ENCODE measurements around the gene SYNE1.

Gene SYNE1

DNA sequence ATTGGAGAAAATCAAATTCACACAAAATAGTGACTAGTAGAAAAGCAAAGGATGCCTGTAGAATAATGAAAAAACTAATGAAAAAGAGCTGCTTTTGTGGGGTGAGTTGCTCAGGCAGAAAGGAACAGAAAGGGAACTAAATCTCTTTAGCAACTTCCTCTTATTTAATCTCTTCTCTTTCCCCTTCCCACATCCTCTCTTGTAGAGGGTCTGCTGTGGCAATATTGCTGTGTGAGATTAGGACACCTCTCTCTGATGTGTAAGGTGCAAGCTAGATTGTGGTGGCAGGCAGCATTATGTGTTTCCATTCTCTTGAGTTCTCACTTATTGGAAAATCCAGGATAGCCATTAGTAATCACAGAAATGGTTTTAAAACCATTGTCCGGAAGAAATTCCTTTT is 49.7 kb downstream of the SYNE1 start:
- TF ChIP-seq, protein P1, sequence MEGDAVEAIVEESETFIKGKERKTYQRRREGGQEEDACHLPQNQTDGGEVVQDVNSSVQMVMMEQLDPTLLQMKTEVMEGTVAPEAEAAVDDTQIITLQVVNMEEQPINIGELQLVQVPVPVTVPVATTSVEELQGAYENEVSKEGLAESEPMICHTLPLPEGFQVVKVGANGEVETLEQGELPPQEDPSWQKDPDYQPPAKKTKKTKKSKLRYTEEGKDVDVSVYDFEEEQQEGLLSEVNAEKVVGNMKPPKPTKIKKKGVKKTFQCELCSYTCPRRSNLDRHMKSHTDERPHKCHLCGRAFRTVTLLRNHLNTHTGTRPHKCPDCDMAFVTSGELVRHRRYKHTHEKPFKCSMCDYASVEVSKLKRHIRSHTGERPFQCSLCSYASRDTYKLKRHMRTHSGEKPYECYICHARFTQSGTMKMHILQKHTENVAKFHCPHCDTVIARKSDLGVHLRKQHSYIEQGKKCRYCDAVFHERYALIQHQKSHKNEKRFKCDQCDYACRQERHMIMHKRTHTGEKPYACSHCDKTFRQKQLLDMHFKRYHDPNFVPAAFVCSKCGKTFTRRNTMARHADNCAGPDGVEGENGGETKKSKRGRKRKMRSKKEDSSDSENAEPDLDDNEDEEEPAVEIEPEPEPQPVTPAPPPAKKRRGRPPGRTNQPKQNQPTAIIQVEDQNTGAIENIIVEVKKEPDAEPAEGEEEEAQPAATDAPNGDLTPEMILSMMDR (IDR thresholded peaks at IDR 0.05; ENCODE audit: control insufficient read depth, extremely low read depth, insufficient read depth), result no peak
- H3K4me3 ChIP-seq (ENCODE audit: low read depth, low read length), result no peak overlapping the region
- DNase-seq (ENCODE audit: low read depth), result no peak

DNA sequence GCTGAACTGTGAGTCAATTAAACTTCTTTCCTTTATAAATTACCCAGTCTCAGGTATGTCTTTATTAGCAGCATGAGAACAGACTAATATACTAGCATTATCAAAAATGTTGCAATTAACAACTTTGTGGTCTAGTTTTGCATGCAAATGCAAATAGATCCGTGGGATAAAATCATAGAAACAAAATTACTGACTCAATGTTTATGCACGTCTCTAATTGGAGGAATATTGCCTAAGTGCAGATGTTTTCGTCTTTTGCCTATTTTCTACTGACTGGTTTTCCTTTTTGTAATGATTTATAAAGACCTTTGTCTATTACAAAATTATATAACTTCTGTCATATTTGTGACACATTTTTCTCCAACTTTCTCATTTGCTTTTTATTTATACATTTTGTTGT is 51.9 kb downstream of the SYNE1 start:
- DNase-seq (ENCODE audit: low read depth), result no peak
- H3K4me3 ChIP-seq (ENCODE audit: low read depth, low read length), result no peak overlapping the region

GRCh38 chr6:152583888-152584287 is 53.3 kb downstream of the SYNE1 start:
- H3K4me3 ChIP-seq (ENCODE audit: low read depth, low read length), result no peak overlapping the region
- TF ChIP-seq, protein P1 (IDR thresholded peaks at IDR 0.05; ENCODE audit: control insufficient read depth, extremely low read depth, insufficient read depth), result no peak
- DNase-seq (ENCODE audit: low read depth), result no peak

More for the DNA sequence above, 51.9 kb downstream of the SYNE1 start:
- TF ChIP-seq, protein P1 (IDR thresholded peaks at IDR 0.05; ENCODE audit: control insufficient read depth, extremely low read depth, insufficient read depth), result no peak

DNA sequence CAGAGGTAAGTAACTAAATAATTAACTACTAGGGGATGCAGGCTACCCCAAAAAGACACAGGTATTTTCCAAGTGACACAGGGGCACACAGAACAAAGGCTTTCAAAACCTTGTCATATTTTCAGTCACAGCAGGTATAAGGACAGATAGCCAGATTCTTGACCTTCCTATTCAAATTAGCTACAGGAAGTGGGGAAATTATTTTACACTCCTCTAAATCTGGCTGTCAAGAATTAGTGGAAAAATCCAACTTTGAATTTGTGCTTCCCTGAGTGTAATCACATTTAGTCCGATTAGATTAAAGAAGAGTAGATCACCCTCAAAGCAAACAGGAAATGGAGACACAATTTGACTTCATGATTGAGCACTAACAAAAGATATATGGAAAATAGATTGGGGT is 60.6 kb downstream of the SYNE1 start:
- H3K4me3 ChIP-seq (ENCODE audit: low read depth, low read length), result no peak overlapping the region
- DNase-seq (ENCODE audit: low read depth), result no peak
- TF ChIP-seq, protein P1 (IDR thresholded peaks at IDR 0.05; ENCODE audit: control insufficient read depth, extremely low read depth, insufficient read depth), result no peak

GRCh38 chr6:152575621-152576150 is 61.5 kb downstream of the SYNE1 start:
- DNase-seq (ENCODE audit: low read depth), result no peak
- no peak overlapping the region for H3K4me3 ChIP-seq (ENCODE audit: low read depth, low read length)
- TF ChIP-seq, protein P1 (IDR thresholded peaks at IDR 0.05; ENCODE audit: control insufficient read depth, extremely low read depth, insufficient read depth), result no peak

DNA sequence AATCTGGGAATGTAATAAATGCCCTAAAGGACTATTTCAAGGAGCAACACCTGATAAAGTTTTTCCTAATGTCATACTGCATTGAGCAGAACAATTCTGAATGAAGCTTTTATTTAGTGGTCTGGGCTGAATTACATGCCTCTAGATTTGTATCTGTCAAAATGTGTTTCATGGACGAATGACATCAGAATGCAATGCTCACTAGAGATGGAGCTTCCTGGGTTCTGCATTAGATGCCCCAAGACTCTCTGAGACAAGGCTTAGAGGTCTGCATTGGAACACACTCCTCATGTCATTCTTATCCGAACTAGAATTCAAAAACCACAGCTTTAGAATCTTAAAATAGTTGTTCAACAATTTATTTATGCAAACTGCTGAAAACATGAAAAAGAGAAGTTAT is 62.0 kb downstream of the SYNE1 start:
- no peak for DNase-seq (ENCODE audit: low read depth)
- H3K4me3 ChIP-seq (ENCODE audit: low read depth, low read length), result no peak overlapping the region
- TF ChIP-seq, protein P1 (IDR thresholded peaks at IDR 0.05; ENCODE audit: control insufficient read depth, extremely low read depth, insufficient read depth), result no peak

DNA sequence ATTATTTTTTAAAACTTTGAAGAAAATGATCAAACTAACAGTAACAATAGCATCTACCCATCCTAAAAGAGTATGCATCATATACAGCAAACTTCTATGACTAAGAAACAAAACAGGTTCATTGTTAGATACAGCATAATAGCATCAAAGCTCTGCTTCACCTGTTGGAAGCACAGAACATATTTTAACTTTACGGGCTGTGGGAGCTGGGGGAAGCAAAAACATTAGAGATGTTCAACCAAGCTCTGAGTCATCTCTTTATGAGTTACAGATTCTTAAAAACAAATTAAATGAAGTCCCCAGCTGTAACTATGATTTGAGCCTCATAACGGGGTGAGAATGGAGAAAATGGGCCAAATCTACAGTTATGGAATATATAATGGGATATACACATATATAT is 63.4 kb downstream of the SYNE1 start:
- TF ChIP-seq, protein P1 (IDR thresholded peaks at IDR 0.05; ENCODE audit: control insufficient read depth, extremely low read depth, insufficient read depth), result no peak
- H3K4me3 ChIP-seq (ENCODE audit: low read depth, low read length), result no peak overlapping the region
- no peak for DNase-seq (ENCODE audit: low read depth)
